Stimulated activated effector memory CD8-positive, alpha-beta T cell treated with anti-CD3 and anti-CD28 coated beads, Interleukin-12 subunit alpha, Interleukin-12 subunit beta, amount 100 ng/mL, for 72 hours (primary cell): ENCODE data around the gene IMPACT.
A peak's percentile ranks its signal among the peaks of the same experiment; 100 is the strongest.

Source experiments
- ATAC-seq: fragments of 150-1000 bp; cut with Tn5 transposase; 2 replicates; pipeline ENCODE4 v1.10.0; 2021
- DNase-seq, 2 donors: peaks; one replicate each; pipeline ENCODE4 v3.0.0; 2021 to 2022; ENCODE audit warnings: low spot score in 2 of 2
- H3K27ac Mint-ChIP-seq: one replicate; pipeline ENCODE4 v1.8.0; 2022; ENCODE audit warnings: mild to moderate bottlenecking, mixed read lengths
- H3K36me3 Mint-ChIP-seq: one replicate; pipeline ENCODE4 v1.8.0; 2022; ENCODE audit warnings: mild to moderate bottlenecking, mixed read lengths
- H3K4me1 Mint-ChIP-seq: one replicate; pipeline ENCODE4 v1.8.0; 2022; ENCODE audit warnings: mixed read lengths
- H3K4me3 Mint-ChIP-seq: one replicate; pipeline ENCODE4 v1.8.0; 2022; ENCODE audit warnings: mild to moderate bottlenecking, mixed read lengths
- H3K9me3 Mint-ChIP-seq: one replicate; pipeline ENCODE4 v1.8.0; 2022; ENCODE audit warnings: mixed read lengths

The IMPACT gene

DNA sequence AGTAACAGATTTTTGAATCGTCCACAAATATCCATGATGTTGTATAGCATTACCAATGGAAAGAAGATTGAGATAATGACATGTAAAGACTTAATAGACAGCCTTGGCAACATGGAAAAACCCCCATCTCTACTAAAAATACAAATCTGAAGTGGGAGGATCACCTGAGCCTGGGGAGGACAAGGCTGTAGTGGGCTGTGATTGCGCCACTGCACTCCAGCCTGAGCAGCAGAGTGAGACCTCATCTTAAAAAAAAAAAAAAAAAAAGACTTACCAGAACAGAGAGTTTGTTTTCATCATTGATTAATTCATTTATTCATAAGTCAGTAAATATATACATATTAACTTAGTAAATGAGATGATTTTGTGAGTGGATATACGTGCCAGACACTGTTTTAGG lies 21.9 kb upstream of the IMPACT start:
- H3K27ac Mint-ChIP-seq = no peak overlapping the region
- ATAC-seq (no peak), DNase-seq (no peak)
- H3K36me3 Mint-ChIP-seq = peaks cover 6% of the 10 kb centered on the region
- H3K9me3 Mint-ChIP-seq = no peaks in the 10 kb centered on the region
- no peak overlapping the region for H3K4me3 Mint-ChIP-seq
- no peaks in the 10 kb centered on the region for H3K4me1 Mint-ChIP-seq

GRCh38 chr18:24408496-24408895 lies 18.0 kb upstream of the IMPACT start:
- Mint-ChIP-seq H3K4me1 (no peaks in the 10 kb centered on the region), H3K36me3 (peaks cover 6% of the 10 kb centered on the region), H3K9me3 (no peaks in the 10 kb centered on the region), H3K4me3 (no peak overlapping the region), H3K27ac (no peak overlapping the region)
- no peak for DNase-seq
- ATAC-seq = no peak

- Mint-ChIP-seq H3K27ac (no peak overlapping the region), H3K9me3 (no peaks in the 10 kb centered on the region), H3K4me3 (no peak overlapping the region), H3K4me1 (peaks cover 7% of the 10 kb centered on the region), H3K36me3 (no peaks in the 10 kb centered on the region)
- no peak for ATAC-seq
- peak in 1 of 2 donors; percentile 25 for DNase-seq
These were observed 13.3 kb upstream of the IMPACT start for GRCh38 chr18:24413148-24413547.

- DNase-seq (peak in 1 of 2 donors; percentile 51), ATAC-seq (peak; percentile 94)
- Mint-ChIP-seq H3K4me1 (peaks cover 7% of the 10 kb centered on the region), H3K9me3 (no peaks in the 10 kb centered on the region), H3K36me3 (no peaks in the 10 kb centered on the region), H3K27ac (no peak overlapping the region), H3K4me3 (no peak overlapping the region)
These were observed 12.0 kb upstream of the IMPACT start for GRCh38 chr18:24414349-24415003.

DNA sequence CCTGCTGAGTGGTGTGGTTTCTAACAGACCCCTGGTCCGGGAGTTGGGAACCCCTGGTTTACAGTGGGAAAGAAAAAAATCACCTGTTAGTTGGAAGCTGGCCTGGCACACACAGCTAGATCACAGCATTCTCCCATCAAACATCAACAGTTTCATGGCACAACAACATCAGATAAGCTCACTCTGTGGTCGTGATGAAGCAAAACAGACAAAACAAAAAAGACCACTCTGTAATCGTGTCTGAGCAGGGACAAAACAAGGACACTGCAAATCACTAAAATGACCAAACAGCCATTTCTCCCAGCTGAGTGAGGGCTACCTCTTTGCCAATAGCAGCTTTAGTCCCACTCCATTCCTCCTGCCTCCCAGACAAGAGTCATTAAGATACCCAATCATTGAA lies 9.0 kb upstream of the IMPACT start:
- H3K9me3 Mint-ChIP-seq = no peaks in the 10 kb centered on the region
- ATAC-seq (no peak), DNase-seq (peak in 1 of 2 donors; percentile 35)
- H3K27ac Mint-ChIP-seq = no peak overlapping the region
- H3K36me3 Mint-ChIP-seq = no peaks in the 10 kb centered on the region
- H3K4me1 Mint-ChIP-seq = peaks cover 7% of the 10 kb centered on the region
- no peak overlapping the region for H3K4me3 Mint-ChIP-seq

GRCh38 chr18:24420551-24420950 lies 5.9 kb upstream of the IMPACT start:
- peak in 1 of 2 donors; percentile 25 for DNase-seq
- Mint-ChIP-seq H3K27ac (no peak overlapping the region), H3K36me3 (no peaks in the 10 kb centered on the region), H3K4me3 (no peak overlapping the region), H3K9me3 (peaks cover 5% of the 10 kb centered on the region), H3K4me1 (no peaks in the 10 kb centered on the region)
- no peak for ATAC-seq

GRCh38 chr18:24421831-24422230 lies 4.6 kb upstream of the IMPACT start:
- no peak for DNase-seq
- Mint-ChIP-seq H3K4me3 (no peak overlapping the region), H3K4me1 (peaks cover 2% of the 10 kb centered on the region), H3K9me3 (peaks cover 7% of the 10 kb centered on the region), H3K27ac (no peak overlapping the region), H3K36me3 (no peaks in the 10 kb centered on the region)
- no peak for ATAC-seq

GRCh38 chr18:24426073-24426397 lies 435 bp upstream of the IMPACT start:
- Mint-ChIP-seq H3K9me3 (peaks cover 7% of the 10 kb centered on the region), H3K4me3 (peak overlapping the region; percentile 79), H3K27ac (peak overlapping the region; percentile 62), H3K36me3 (no peaks in the 10 kb centered on the region), H3K4me1 (peaks cover 12% of the 10 kb centered on the region)
- no peak for ATAC-seq
- no peak for DNase-seq

- peaks cover 7% of the 10 kb centered on the region for H3K9me3 Mint-ChIP-seq
- H3K4me3 Mint-ChIP-seq = peak overlapping the region; percentile 79
- H3K4me1 Mint-ChIP-seq = peaks cover 12% of the 10 kb centered on the region
- no peaks in the 10 kb centered on the region for H3K36me3 Mint-ChIP-seq
- ATAC-seq = no peak
- peak overlapping the region; percentile 90 for H3K27ac Mint-ChIP-seq
- no peak for DNase-seq
These were observed 1.0 kb downstream of the IMPACT start for GRCh38 chr18:24427484-24427883.

GRCh38 chr18:24428709-24429108 lies 2.2 kb downstream of the IMPACT start:
- DNase-seq = no peak
- no peak for ATAC-seq
- Mint-ChIP-seq H3K4me3 (no peak overlapping the region), H3K9me3 (peaks cover 6% of the 10 kb centered on the region), H3K36me3 (no peaks in the 10 kb centered on the region), H3K27ac (no peak overlapping the region), H3K4me1 (peaks cover 12% of the 10 kb centered on the region)

DNA sequence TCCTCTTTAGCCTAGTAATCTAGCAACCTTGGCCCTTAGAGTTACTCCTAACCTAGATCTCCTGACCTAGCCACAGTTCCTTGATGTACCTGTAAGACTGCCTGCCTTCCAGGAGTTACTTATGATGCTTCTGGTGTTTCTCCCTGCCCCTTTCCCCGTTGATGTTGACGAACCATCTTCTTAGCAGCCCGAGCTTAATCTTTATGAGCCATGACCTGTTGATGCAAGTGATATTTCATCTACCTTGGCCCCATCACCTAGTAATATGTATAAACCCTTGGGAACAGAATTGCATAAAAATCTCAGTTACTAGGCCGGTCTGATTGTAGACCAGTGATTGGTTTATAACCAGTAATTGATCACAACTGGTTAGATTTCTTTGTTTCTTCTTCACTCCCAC lies 2.7 kb downstream of the IMPACT start:
- DNase-seq = no peak
- ATAC-seq = no peak
- H3K36me3 Mint-ChIP-seq = no peaks in the 10 kb centered on the region
- H3K4me3 Mint-ChIP-seq = no peak overlapping the region
- H3K4me1 Mint-ChIP-seq = peaks cover 12% of the 10 kb centered on the region
- peaks cover 4% of the 10 kb centered on the region for H3K9me3 Mint-ChIP-seq
- no peak overlapping the region for H3K27ac Mint-ChIP-seq

DNA sequence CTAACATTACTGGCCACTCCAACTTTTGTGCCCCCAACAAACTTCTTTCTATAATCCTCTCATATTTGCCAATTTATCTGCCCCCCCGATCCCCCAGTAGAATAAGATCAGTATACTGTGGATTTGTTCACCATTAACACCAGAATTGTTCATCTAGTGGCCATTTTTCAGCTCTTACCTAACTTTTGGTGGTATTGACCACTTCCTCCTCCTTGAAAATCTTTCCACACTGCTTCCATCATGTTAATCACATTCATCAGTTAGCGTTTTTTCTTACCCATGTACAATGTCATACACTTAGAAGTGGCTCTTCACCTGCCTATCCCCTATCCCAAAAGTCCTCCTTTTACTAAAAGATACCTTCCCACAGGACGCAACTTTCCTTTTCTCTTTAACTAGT lies 6.1 kb downstream of the IMPACT start:
- ATAC-seq (no peak), DNase-seq (no peak)
- Mint-ChIP-seq H3K36me3 (no peaks in the 10 kb centered on the region), H3K4me1 (peaks cover 6% of the 10 kb centered on the region), H3K9me3 (no peaks in the 10 kb centered on the region), H3K4me3 (no peak overlapping the region), H3K27ac (no peak overlapping the region)

DNA sequence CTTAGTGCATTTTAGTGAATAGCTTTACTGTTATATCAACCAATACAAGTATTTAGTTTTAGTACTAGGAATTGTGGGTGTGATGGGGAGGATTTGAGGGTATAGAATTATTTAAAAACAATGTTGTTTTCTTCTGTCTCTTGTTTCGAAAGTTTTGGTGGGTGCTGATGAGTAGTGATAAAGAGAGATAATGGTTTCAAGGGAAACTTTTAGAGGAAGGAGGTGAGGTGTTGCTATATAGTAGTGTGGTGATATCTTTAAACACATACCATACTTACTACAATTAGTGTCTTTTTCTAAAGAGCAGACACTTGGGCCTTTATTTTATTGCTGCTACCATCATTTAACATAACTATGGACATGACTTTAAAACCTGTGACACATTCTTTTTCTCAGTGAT lies 10.5 kb downstream of the IMPACT start:
- Mint-ChIP-seq H3K27ac (no peak overlapping the region), H3K36me3 (peaks cover 25% of the 10 kb centered on the region), H3K9me3 (no peaks in the 10 kb centered on the region), H3K4me1 (no peaks in the 10 kb centered on the region), H3K4me3 (no peak overlapping the region)
- ATAC-seq = no peak
- no peak for DNase-seq

- Mint-ChIP-seq H3K4me1 (no peaks in the 10 kb centered on the region), H3K36me3 (peaks cover 66% of the 10 kb centered on the region), H3K4me3 (no peak overlapping the region), H3K9me3 (no peaks in the 10 kb centered on the region), H3K27ac (no peak overlapping the region)
- no peak for ATAC-seq
- no peak for DNase-seq
These were observed 17.4 kb downstream of the IMPACT start for GRCh38 chr18:24443870-24444269.

- Mint-ChIP-seq H3K4me3 (no peak overlapping the region), H3K36me3 (peaks cover 65% of the 10 kb centered on the region), H3K4me1 (no peaks in the 10 kb centered on the region), H3K27ac (no peak overlapping the region), H3K9me3 (no peaks in the 10 kb centered on the region)
- ATAC-seq (no peak), DNase-seq (no peak)
These were observed 20.0 kb downstream of the IMPACT start for GRCh38 chr18:24446453-24446852.

GRCh38 chr18:24446953-24447538 lies 20.6 kb downstream of the IMPACT start:
- peaks cover 59% of the 10 kb centered on the region for H3K36me3 Mint-ChIP-seq

More at GRCh38 chr18:24446953-24447538, 20.6 kb downstream of the IMPACT start:
- no peak overlapping the region for H3K4me3 Mint-ChIP-seq
- no peaks in the 10 kb centered on the region for H3K4me1 Mint-ChIP-seq
- no peak overlapping the region for H3K27ac Mint-ChIP-seq
- no peak for ATAC-seq
- no peaks in the 10 kb centered on the region for H3K9me3 Mint-ChIP-seq
- DNase-seq = no peak
